Activated CD4-positive, alpha-beta T cell treated with anti-CD3 and anti-CD28 coated beads, Interleukin-2, amount 10 ng/mL, durations not matched to agents 7 days and 5 days (primary cell): ENCODE data around the gene PDHX. TPM values are rescaled to one million over a fixed set of nuclear protein-coding genes. Genes with fewer than 3 reads are reported as not detected.
A peak's percentile ranks its signal among the peaks of the same experiment; 100 is the strongest.

Experiments used
- CTCF ChIA-PET: fragments of 350-600 bp; sonication (Branson Sonifier 250); formaldehyde crosslinking; loops from one replicate; lab custom pipeline; 2021; ENCODE audit warnings: antibody characterized with exemption; lab: Charles Lee
- POLR2A ChIA-PET: fragments of 350-600 bp; sonication (Branson Sonifier 250); formaldehyde crosslinking; loops from one replicate; lab custom pipeline; 2021; ENCODE audit warnings: antibody characterized with exemption; lab: Charles Lee
- DNase-seq: peaks from one replicate; pipeline ENCODE4 v3.0.0-alpha.2; 2020
- H3K27ac Mint-ChIP-seq: one replicate; pipeline ENCODE4 v1.8.0; 2021; ENCODE audit warnings: mild to moderate bottlenecking, moderate library complexity, mixed read lengths
- H3K27me3 Mint-ChIP-seq: one replicate; pipeline ENCODE4 v1.8.0; 2021; ENCODE audit warnings: mixed read lengths
- H3K36me3 Mint-ChIP-seq: one replicate; pipeline ENCODE4 v1.8.0; 2021; ENCODE audit warnings: low read depth, mixed read lengths
- H3K4me1 Mint-ChIP-seq: one replicate; pipeline ENCODE4 v1.8.0; 2021; ENCODE audit warnings: mixed read lengths
- H3K4me3 Mint-ChIP-seq: one replicate; pipeline ENCODE4 v1.8.0; 2021; ENCODE audit warnings: mild to moderate bottlenecking, moderate library complexity, mixed read lengths
- H3K9me3 Mint-ChIP-seq: one replicate; pipeline ENCODE4 v1.8.0; 2021; ENCODE audit warnings: mixed read lengths
- microRNA-seq: library from miRNA; unstranded; fragments of <30 nt; microRNA quantifications from one replicate; pipeline ENCODE4 v1.2.0, GENCODE V29; 2021; ENCODE audit warnings: borderline microRNAs expressed, borderline replicate concordance
- total RNA-seq, 2 experiments: library from RNA; stranded (reverse); gene quantifications; one replicate each; pipeline ENCODE4 v1.2.3, GENCODE V29; 2021

The PDHX gene
- total RNA-seq, 2 experiments from 2014 or later, result 25.3 to 27.7 TPM

- H3K36me3 Mint-ChIP-seq, result peaks cover 11% of the 10 kb centered on the region
- peaks cover 58% of the 10 kb centered on the region for H3K4me1 Mint-ChIP-seq
- H3K9me3 Mint-ChIP-seq, result peaks cover 22% of the 10 kb centered on the region
- H3K4me3 Mint-ChIP-seq, result no peak overlapping the region
- peaks cover 7% of the 10 kb centered on the region for H3K27me3 Mint-ChIP-seq
- DNase-seq, result no peak
- POLR2A ChIA-PET, result no interaction called here
- H3K27ac Mint-ChIP-seq, result no peak overlapping the region
- CTCF ChIA-PET, result interaction anchor here (1.5 kb wide), 1 partner anchor 8 kb away, joined by 6 read pairs; no protein-coding TSS in a partner anchor
Observed at GRCh38 chr11:35038211-35038928, 122.0 kb downstream of the PDHX start.

GRCh38 chr11:35039076-35039475 lies 122.7 kb downstream of the PDHX start:
- ChIA-PET POLR2A (no interaction called here), CTCF (interaction anchor here (1.5 kb wide), 1 partner anchor 9 kb away, joined by 6 read pairs; no protein-coding TSS in a partner anchor)
- H3K4me1 Mint-ChIP-seq, result peaks cover 53% of the 10 kb centered on the region
- H3K27ac Mint-ChIP-seq, result no peak overlapping the region
- peaks cover 5% of the 10 kb centered on the region for H3K27me3 Mint-ChIP-seq
- no peak overlapping the region for H3K4me3 Mint-ChIP-seq
- peaks cover 9% of the 10 kb centered on the region for H3K36me3 Mint-ChIP-seq
- peaks cover 17% of the 10 kb centered on the region for H3K9me3 Mint-ChIP-seq
- no peak for DNase-seq

- H3K9me3 Mint-ChIP-seq, result peaks cover 12% of the 10 kb centered on the region
- H3K4me3 Mint-ChIP-seq, result peak overlapping the region; percentile 77
- peak overlapping the region; percentile 95 for H3K27ac Mint-ChIP-seq
- H3K27me3 Mint-ChIP-seq, result peaks cover 5% of the 10 kb centered on the region
- peaks cover 58% of the 10 kb centered on the region for H3K4me1 Mint-ChIP-seq
- DNase-seq, result peak; percentile 77
- ChIA-PET CTCF (interaction anchor here (0.7 to 2.6 kb wide), 5 partner anchors 10 to 31 kb away, joined by 3 to 23 read pairs (median 5); no protein-coding TSS in a partner anchor), POLR2A (interaction anchor here (0.6 kb wide), 1 partner anchor 41 kb away, joined by 3 read pairs; no protein-coding TSS in a partner anchor)
- H3K36me3 Mint-ChIP-seq, result peaks cover 8% of the 10 kb centered on the region
Observed at GRCh38 chr11:35040221-35040942, 124.0 kb downstream of the PDHX start.

- Mint-ChIP-seq H3K9me3 (peaks cover 10% of the 10 kb centered on the region), H3K27me3 (peaks cover 5% of the 10 kb centered on the region), H3K27ac (peak overlapping the region; percentile 95), H3K36me3 (peaks cover 11% of the 10 kb centered on the region), H3K4me3 (peak overlapping the region; percentile 77), H3K4me1 (peaks cover 62% of the 10 kb centered on the region)
- ChIA-PET CTCF (interaction anchor here (0.7 to 2.6 kb wide), 7 partner anchors 10 to 133 kb away, joined by 3 to 23 read pairs (median 3); no protein-coding TSS in a partner anchor), POLR2A (interaction anchor here (0.6 kb wide), 1 partner anchor 41 kb away, joined by 3 read pairs; no protein-coding TSS in a partner anchor)
- no peak for DNase-seq
Observed at GRCh38 chr11:35041070-35041554, 124.7 kb downstream of the PDHX start.

GRCh38 chr11:35042224-35042623 lies 125.8 kb downstream of the PDHX start:
- Mint-ChIP-seq H3K4me1 (peaks cover 66% of the 10 kb centered on the region), H3K9me3 (peaks cover 10% of the 10 kb centered on the region), H3K27me3 (peaks cover 3% of the 10 kb centered on the region), H3K4me3 (no peak overlapping the region), H3K27ac (no peak overlapping the region), H3K36me3 (peaks cover 16% of the 10 kb centered on the region)
- CTCF ChIA-PET, result interaction anchor here (0.9 to 2.6 kb wide), 3 partner anchors 9 to 11 kb away, joined by 3 to 23 read pairs (median 13); no protein-coding TSS in a partner anchor
- POLR2A ChIA-PET, result no interaction called here
- DNase-seq, result no peak

GRCh38 chr11:35042913-35043312 lies 126.5 kb downstream of the PDHX start:
- Mint-ChIP-seq H3K9me3 (peaks cover 8% of the 10 kb centered on the region), H3K4me1 (peaks cover 71% of the 10 kb centered on the region), H3K27me3 (peaks cover under 1% of the 10 kb centered on the region), H3K27ac (no peak overlapping the region), H3K36me3 (peaks cover 21% of the 10 kb centered on the region), H3K4me3 (no peak overlapping the region)
- ChIA-PET CTCF (interaction anchor here (0.9 to 2.4 kb wide), 2 partner anchors 11 to 12 kb away, joined by 3 to 23 read pairs; no protein-coding TSS in a partner anchor), POLR2A (no interaction called here)
- no peak for DNase-seq

GRCh38 chr11:35043936-35044335 lies 127.5 kb downstream of the PDHX start:
- Mint-ChIP-seq H3K9me3 (peaks cover 16% of the 10 kb centered on the region), H3K27ac (no peak overlapping the region), H3K4me1 (peaks cover 79% of the 10 kb centered on the region), H3K4me3 (no peak overlapping the region), H3K36me3 (peaks cover 29% of the 10 kb centered on the region), H3K27me3 (no peaks in the 10 kb centered on the region)
- DNase-seq, result no peak
- ChIA-PET CTCF (interaction anchor here (0.6 to 1.9 kb wide), 2 partner anchors 12 to 290 kb away, joined by 5 to 6 read pairs; no protein-coding TSS in a partner anchor), POLR2A (no interaction called here)

- Mint-ChIP-seq H3K4me3 (peak overlapping the region; percentile 68), H3K4me1 (peaks cover 81% of the 10 kb centered on the region), H3K9me3 (peaks cover 19% of the 10 kb centered on the region), H3K36me3 (peaks cover 38% of the 10 kb centered on the region), H3K27ac (peak overlapping the region; percentile 92), H3K27me3 (no peaks in the 10 kb centered on the region)
- peak; percentile 90 for DNase-seq
- ChIA-PET CTCF (interaction anchor here (0.7 to 3.7 kb wide), 8 partner anchors 11 to 191 kb away, joined by 3 to 9 read pairs (median 3); no protein-coding TSS in a partner anchor), POLR2A (no interaction called here)
Observed at GRCh38 chr11:35045236-35045820, 128.9 kb downstream of the PDHX start.

Small RNA genes within 50 kb of the gene (microRNA-seq; reads per million reads assigned to microRNA genes)
- 2.7 reads per million, percentile 13 among the genes with 10 or more reads in this experiment for gene MIR1343

Other genes with a start within 250 kb of the PDHX start
- gene APIP, start 239 bp upstream of the PDHX start, total RNA-seq, result 10 to 100 TPM; 30.8 to 36.4 TPM
- 100 to 1,000 TPM; 518 to 534 TPM for gene CD44, start 222.6 kb downstream of the PDHX start, total RNA-seq